Measurements from ENCODE around the gene RARB. TPM values are rescaled to one million over a fixed set of nuclear protein-coding genes. Genes with fewer than 3 reads are reported as not detected.
A peak's percentile ranks its signal among the peaks of the same experiment; 100 is the strongest.

The RARB gene
- total and polyA plus RNA-seq, 4 donors: 1.5 to 24.5 (median 4.1) TPM

- H3K27me3 ChIP-seq (ENCODE audit: control insufficient read depth in 3 of 3, insufficient read depth in 3 of 3, low read length in 2 of 3): no peaks in the 10 kb centered on the region
- peaks cover 0 to 1% (median 0%) of the 10 kb centered on the region in 4 donors for H3K36me3 ChIP-seq (ENCODE audit: control insufficient read depth in 4 of 4, insufficient read depth in 4 of 4, low read length in 4 of 4)
- H3K9me3 ChIP-seq (ENCODE audit: control insufficient read depth in 4 of 4, insufficient read depth in 3 of 4, low read length in 3 of 4): no peaks in the 10 kb centered on the region
- H3K27ac ChIP-seq (ENCODE audit: low read depth in 1 of 2, low read length in 1 of 2): no peak overlapping the region
- H3K4me3 ChIP-seq: no peak overlapping the region
- no peak for TF ChIP-seq CTCF (IDR thresholded peaks at IDR 0.05; ENCODE audit: control extremely low read depth, extremely low read depth)
- H3K9ac ChIP-seq (ENCODE audit: insufficient read depth in 1 of 2, low read length in 2 of 2): no peak overlapping the region
- H3K4me1 ChIP-seq (ENCODE audit: control insufficient read depth in 5 of 5, insufficient read depth in 5 of 5, low read length in 5 of 5): peaks cover 3 to 17% (median 13%) of the 10 kb centered on the region in 5 donors
- no peak for ATAC-seq (ENCODE audit: insufficient read depth, low FRiP score)
- WGBS, 2 donors: 76 to 83% methylated on average over 3 of the region's 3 CpGs
- DNase-seq: no peak
Measured at GRCh38 chr3:25442486-25442885, 14.4 kb downstream of the RARB start.

GRCh38 chr3:25444273-25444672, 16.2 kb downstream of the RARB start:
- H3K27ac ChIP-seq (ENCODE audit: low read depth in 1 of 2, low read length in 1 of 2): no peak overlapping the region
- H3K36me3 ChIP-seq (ENCODE audit: control insufficient read depth in 4 of 4, insufficient read depth in 4 of 4, low read length in 4 of 4): no peaks in the 10 kb centered on the region
- H3K4me1 ChIP-seq (ENCODE audit: control insufficient read depth in 5 of 5, insufficient read depth in 5 of 5, low read length in 5 of 5): peaks cover 4 to 24% (median 13%) of the 10 kb centered on the region in 5 donors
- H3K9me3 ChIP-seq (ENCODE audit: control insufficient read depth in 4 of 4, insufficient read depth in 3 of 4, low read length in 3 of 4): no peaks in the 10 kb centered on the region
- 62 to 74% methylated on average over 2 of the region's 2 CpGs for WGBS, 2 donors
- H3K4me3 ChIP-seq: no peak overlapping the region
- no peaks in the 10 kb centered on the region for H3K27me3 ChIP-seq (ENCODE audit: control insufficient read depth in 3 of 3, insufficient read depth in 3 of 3, low read length in 2 of 3)
- DNase-seq: no peak
- no peak overlapping the region for H3K9ac ChIP-seq (ENCODE audit: insufficient read depth in 1 of 2, low read length in 2 of 2)
- ATAC-seq (ENCODE audit: insufficient read depth, low FRiP score): no peak
- TF ChIP-seq CTCF (IDR thresholded peaks at IDR 0.05; ENCODE audit: control extremely low read depth, extremely low read depth): no peak

- no peaks in the 10 kb centered on the region for H3K36me3 ChIP-seq (ENCODE audit: control insufficient read depth in 4 of 4, insufficient read depth in 4 of 4, low read length in 4 of 4)
- H3K9ac ChIP-seq (ENCODE audit: insufficient read depth in 1 of 2, low read length in 2 of 2): no peak overlapping the region
- no peaks in the 10 kb centered on the region for H3K9me3 ChIP-seq (ENCODE audit: control insufficient read depth in 4 of 4, insufficient read depth in 3 of 4, low read length in 3 of 4)
- H3K4me1 ChIP-seq (ENCODE audit: control insufficient read depth in 5 of 5, insufficient read depth in 5 of 5, low read length in 5 of 5): peaks cover 3 to 28% (median 15%) of the 10 kb centered on the region in 5 donors
- no peaks in the 10 kb centered on the region for H3K27me3 ChIP-seq (ENCODE audit: control insufficient read depth in 3 of 3, insufficient read depth in 3 of 3, low read length in 2 of 3)
- H3K27ac ChIP-seq (ENCODE audit: low read depth in 1 of 2, low read length in 1 of 2): no peak overlapping the region
- 79 to 87% methylated on average over 4 of the region's 4 CpGs for WGBS, 2 donors
- H3K4me3 ChIP-seq: no peak overlapping the region
- ATAC-seq (ENCODE audit: insufficient read depth, low FRiP score) (no peak), DNase-seq (no peak)
- no peak for TF ChIP-seq CTCF (IDR thresholded peaks at IDR 0.05; ENCODE audit: control extremely low read depth, extremely low read depth)
Measured at GRCh38 chr3:25445731-25446130, 17.7 kb downstream of the RARB start.

GRCh38 chr3:25447285-25447684, 19.2 kb downstream of the RARB start:
- H3K4me3 ChIP-seq: no peak overlapping the region

More at GRCh38 chr3:25447285-25447684, 19.2 kb downstream of the RARB start:
- no peaks in the 10 kb centered on the region for H3K27me3 ChIP-seq (ENCODE audit: control insufficient read depth in 3 of 3, insufficient read depth in 3 of 3, low read length in 2 of 3)
- ATAC-seq (ENCODE audit: insufficient read depth, low FRiP score) (no peak), DNase-seq (no peak)
- peaks cover 3 to 35% (median 21%) of the 10 kb centered on the region in 5 donors for H3K4me1 ChIP-seq (ENCODE audit: control insufficient read depth in 5 of 5, insufficient read depth in 5 of 5, low read length in 5 of 5)
- peak overlapping the region in 1 of 2 donors; percentile 28 for H3K9ac ChIP-seq (ENCODE audit: insufficient read depth in 1 of 2, low read length in 2 of 2)
- H3K27ac ChIP-seq (ENCODE audit: low read depth in 1 of 2, low read length in 1 of 2): no peak overlapping the region
- no peak for TF ChIP-seq CTCF (IDR thresholded peaks at IDR 0.05; ENCODE audit: control extremely low read depth, extremely low read depth)
- H3K9me3 ChIP-seq (ENCODE audit: control insufficient read depth in 4 of 4, insufficient read depth in 3 of 4, low read length in 3 of 4): no peaks in the 10 kb centered on the region
- 91 to 93% methylated on average over 3 of the region's 3 CpGs for WGBS, 2 donors
- H3K36me3 ChIP-seq (ENCODE audit: control insufficient read depth in 4 of 4, insufficient read depth in 4 of 4, low read length in 4 of 4): no peaks in the 10 kb centered on the region
